ENCODE data around the gene STAT3. TPM values are rescaled to one million over a fixed set of nuclear protein-coding genes. Genes with fewer than 3 reads are reported as not detected.

Gene STAT3
- total and polyA plus RNA-seq, 2 experiments from 2014 or later, result 82.1 to 82.7 TPM

DNA sequence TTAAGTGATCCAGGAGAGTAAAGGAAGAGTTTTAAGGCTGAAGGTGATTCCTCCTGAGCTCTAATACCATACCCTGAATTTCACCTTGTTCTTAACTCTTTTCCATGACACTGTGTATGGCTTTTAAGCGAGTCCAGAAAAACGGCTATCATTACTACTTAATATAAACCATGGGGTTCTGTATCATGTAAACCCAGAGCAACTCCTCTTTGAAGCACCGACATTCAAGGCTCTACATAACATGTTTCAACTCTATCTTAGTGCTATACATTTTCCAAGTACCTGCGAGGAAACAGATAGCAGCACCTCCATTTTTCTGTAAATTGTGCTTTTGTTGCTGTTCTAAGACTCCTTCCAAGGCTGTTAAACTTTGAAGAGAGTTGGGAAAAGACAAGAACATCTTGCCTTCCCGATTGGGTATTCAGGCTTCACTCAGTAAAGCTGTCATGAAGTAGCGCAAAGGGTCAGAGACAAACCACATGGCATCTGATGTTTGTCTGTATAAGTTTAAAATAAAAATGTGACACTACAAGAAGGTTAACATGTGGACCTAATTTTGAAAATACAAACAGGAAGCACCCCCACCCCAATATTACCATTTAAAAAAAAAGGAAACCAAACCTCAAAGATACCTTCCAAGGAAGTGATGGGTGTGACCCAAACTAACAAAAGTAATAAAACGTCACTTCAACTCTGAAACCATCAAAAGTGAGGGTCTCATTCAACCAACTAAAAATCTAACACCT lies 115.9 kb downstream of the STAT3 start:
- Histone ChIP-seq H3K4me1 (ENCODE audit: low read depth) (peaks cover 23% of the 10 kb centered on the region), H3K4me3 (no peak overlapping the region), H3K36me3 (no peaks in the 10 kb centered on the region), H3K9me3 (ENCODE audit: low read depth) (no peaks in the 10 kb centered on the region), H3K27ac (no peak overlapping the region), H3K27me3 (no peaks in the 10 kb centered on the region)
- TF ChIP-seq, protein P1, sequence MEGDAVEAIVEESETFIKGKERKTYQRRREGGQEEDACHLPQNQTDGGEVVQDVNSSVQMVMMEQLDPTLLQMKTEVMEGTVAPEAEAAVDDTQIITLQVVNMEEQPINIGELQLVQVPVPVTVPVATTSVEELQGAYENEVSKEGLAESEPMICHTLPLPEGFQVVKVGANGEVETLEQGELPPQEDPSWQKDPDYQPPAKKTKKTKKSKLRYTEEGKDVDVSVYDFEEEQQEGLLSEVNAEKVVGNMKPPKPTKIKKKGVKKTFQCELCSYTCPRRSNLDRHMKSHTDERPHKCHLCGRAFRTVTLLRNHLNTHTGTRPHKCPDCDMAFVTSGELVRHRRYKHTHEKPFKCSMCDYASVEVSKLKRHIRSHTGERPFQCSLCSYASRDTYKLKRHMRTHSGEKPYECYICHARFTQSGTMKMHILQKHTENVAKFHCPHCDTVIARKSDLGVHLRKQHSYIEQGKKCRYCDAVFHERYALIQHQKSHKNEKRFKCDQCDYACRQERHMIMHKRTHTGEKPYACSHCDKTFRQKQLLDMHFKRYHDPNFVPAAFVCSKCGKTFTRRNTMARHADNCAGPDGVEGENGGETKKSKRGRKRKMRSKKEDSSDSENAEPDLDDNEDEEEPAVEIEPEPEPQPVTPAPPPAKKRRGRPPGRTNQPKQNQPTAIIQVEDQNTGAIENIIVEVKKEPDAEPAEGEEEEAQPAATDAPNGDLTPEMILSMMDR (IDR thresholded peaks at IDR 0.05; ENCODE audit: low read depth, low read length), result no peak
- DNase-seq (ENCODE audit: low read depth in 1 of 2, low spot score in 1 of 2), result no peak

DNA sequence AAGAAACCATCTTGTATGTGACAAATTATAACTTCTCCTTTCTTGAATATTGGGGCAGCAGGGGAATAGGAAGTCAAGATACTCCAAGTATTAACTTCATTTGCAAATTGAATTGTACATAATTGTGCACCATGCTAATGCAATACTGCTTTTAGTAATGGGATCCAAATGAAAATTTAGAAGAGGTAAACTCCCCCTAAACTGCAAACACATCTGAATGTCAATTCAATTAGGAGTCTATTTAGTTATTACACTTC lies 116.5 kb downstream of the STAT3 start:
- no peaks in the 10 kb centered on the region for H3K27me3 ChIP-seq
- peaks cover 24% of the 10 kb centered on the region for H3K4me1 ChIP-seq (ENCODE audit: low read depth)
- no peak overlapping the region for H3K4me3 ChIP-seq
- H3K9me3 ChIP-seq (ENCODE audit: low read depth), result no peaks in the 10 kb centered on the region
- no peaks in the 10 kb centered on the region for H3K36me3 ChIP-seq
- DNase-seq (ENCODE audit: low read depth in 1 of 2, low spot score in 1 of 2), result no peak
- H3K27ac ChIP-seq, result no peak overlapping the region
- TF ChIP-seq, protein P1 (IDR thresholded peaks at IDR 0.05; ENCODE audit: low read depth, low read length), result no peak

DNA sequence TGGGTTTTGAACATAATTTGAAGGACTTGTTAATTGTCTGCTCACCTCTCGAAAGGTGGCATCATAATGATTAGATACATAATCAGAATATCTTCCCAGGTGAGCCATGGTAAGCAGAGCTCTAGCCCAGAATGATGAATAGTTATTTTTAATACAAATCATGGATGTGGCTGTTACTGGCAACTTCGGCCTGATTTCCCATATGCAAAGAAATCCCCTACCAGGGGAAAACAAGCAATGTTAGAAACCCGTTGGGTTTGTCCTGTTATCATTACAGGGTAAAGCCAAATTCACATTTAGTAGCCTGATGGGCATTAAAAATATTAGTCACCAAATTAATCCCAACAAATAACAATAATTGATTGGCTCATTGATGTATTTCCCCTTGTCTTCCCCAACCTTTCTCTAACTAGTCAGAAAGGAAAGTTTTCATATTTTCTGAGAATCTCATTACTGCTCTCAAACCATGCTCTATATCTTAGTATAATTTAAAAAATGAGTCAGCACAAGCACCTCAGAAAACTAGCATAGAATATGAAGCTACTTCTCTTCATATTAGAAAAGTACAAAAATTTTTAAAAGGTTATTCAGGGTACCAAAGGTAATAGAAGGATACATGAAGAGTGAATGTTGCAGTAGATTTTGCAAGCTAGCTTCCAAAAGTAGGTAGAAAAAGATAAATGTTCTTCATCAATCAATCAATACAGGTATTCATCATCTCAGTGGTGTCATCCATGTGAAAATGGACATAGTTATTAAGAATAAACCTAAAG lies 117.0 kb downstream of the STAT3 start:
- TF ChIP-seq, protein P1 (IDR thresholded peaks at IDR 0.05; ENCODE audit: low read depth, low read length), result no peak
- no peaks in the 10 kb centered on the region for H3K27me3 ChIP-seq
- H3K4me1 ChIP-seq (ENCODE audit: low read depth), result peaks cover 24% of the 10 kb centered on the region
- no peak overlapping the region for H3K27ac ChIP-seq
- no peaks in the 10 kb centered on the region for H3K9me3 ChIP-seq (ENCODE audit: low read depth)
- H3K36me3 ChIP-seq, result no peaks in the 10 kb centered on the region
- DNase-seq (ENCODE audit: low read depth in 1 of 2, low spot score in 1 of 2), result no peak
- no peak overlapping the region for H3K4me3 ChIP-seq

DNA sequence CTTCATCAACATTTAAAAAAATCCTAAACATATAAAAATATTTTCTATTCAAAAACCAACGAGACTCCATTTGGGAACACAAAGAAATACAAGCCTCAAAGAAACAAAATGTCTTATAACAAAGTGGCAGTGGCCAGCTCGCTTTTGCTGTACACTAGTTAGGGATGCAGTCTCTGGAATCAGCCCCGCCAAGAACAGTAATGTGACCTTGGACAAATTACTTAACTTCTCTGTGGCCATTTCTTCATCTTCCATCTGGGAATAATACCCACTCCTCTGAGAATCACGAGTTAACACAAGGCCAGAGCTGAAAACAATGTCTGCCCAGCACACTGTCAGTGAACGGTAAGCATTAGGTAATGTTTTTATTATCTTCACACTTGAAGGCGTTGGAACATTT lies 117.6 kb downstream of the STAT3 start:
- Histone ChIP-seq H3K4me1 (ENCODE audit: low read depth) (peaks cover 24% of the 10 kb centered on the region), H3K27me3 (no peaks in the 10 kb centered on the region), H3K36me3 (no peaks in the 10 kb centered on the region), H3K27ac (no peak overlapping the region), H3K9me3 (ENCODE audit: low read depth) (no peaks in the 10 kb centered on the region), H3K4me3 (no peak overlapping the region)
- no peak for DNase-seq (ENCODE audit: low read depth in 1 of 2, low spot score in 1 of 2)
- TF ChIP-seq, protein P1 (IDR thresholded peaks at IDR 0.05; ENCODE audit: low read depth, low read length), result no peak

DNA sequence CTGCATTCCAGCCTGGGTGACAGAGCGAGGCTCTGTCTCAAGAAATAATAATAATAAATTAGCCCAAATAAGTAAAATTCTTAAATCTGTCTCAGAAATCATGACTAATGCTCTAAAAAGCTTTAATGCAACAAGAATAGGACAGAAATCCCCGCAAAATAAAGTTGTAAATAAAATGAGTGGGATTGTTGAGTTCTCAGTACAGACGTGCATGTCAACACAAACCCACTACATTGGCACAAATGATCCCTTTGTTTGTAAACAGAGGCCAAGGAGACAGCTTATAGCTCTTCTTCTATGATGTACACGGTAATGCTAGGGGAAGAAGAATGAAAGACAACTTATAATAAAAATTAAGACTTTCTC lies 118.1 kb downstream of the STAT3 start:
- Histone ChIP-seq H3K27me3 (no peaks in the 10 kb centered on the region), H3K36me3 (no peaks in the 10 kb centered on the region), H3K9me3 (ENCODE audit: low read depth) (no peaks in the 10 kb centered on the region), H3K27ac (no peak overlapping the region), H3K4me3 (no peak overlapping the region), H3K4me1 (ENCODE audit: low read depth) (peaks cover 23% of the 10 kb centered on the region)
- DNase-seq (ENCODE audit: low read depth in 1 of 2, low spot score in 1 of 2), result no peak
- TF ChIP-seq, protein P1 (IDR thresholded peaks at IDR 0.05; ENCODE audit: low read depth, low read length), result no peak
